Endothelial cell of umbilical vein (primary cell): ENCODE data around the gene RENBP. TPM values are rescaled to one million over a fixed set of nuclear protein-coding genes. Genes with fewer than 3 reads are reported as not detected.

Experiments
- BruUV-seq: library from RNA; stranded (reverse); fragments of 400-500 nt; replicated peaks from 2 replicates; lab custom pipeline; 2021; lab: Mats Ljungman, UMichigan
- CTCF ChIA-PET: fragments of 300-600, 350-600 bp; sonication (Branson Sonifier 250); formaldehyde crosslinking; loops from one replicate; lab custom pipeline; 2021; ENCODE audit warnings: antibody characterized with exemption, inconsistent platforms; lab: Charles Lee
- POLR2A ChIA-PET: fragments of 300-600, 350-600 bp; sonication (Branson Sonifier 250); formaldehyde crosslinking; loops from one replicate; lab custom pipeline; 2021; ENCODE audit warnings: antibody characterized with exemption, inconsistent platforms; lab: Charles Lee
- DNase-seq: peaks from one replicate; pipeline ENCODE4 v3.0.0-alpha.2; 2011; ENCODE audit warnings: low read depth, low spot score
- FAIRE-seq: peaks from 2 replicates; lab custom pipeline; 2011; peaks lifted over from hg19 to GRCh38; lab: Jason Lieb, UNC
- H2AFZ ChIP-seq: 2 replicates; pipeline ENCODE4 v1.6.0; 2012; ENCODE audit warnings: low read depth, low read length, control low read depth, inconsistent platforms
- H3K27ac ChIP-seq: 2 replicates; pipeline ENCODE4 v1.5.1; 2011; ENCODE audit warnings: low read depth, mild to moderate bottlenecking, control low read depth, low read length, moderate library complexity; ENCODE audit not compliant: insufficient read depth
- H3K27me3 ChIP-seq, 2 experiments: 2 replicates each; pipeline versions ENCODE4 v1.6.0 to v1.6.1; 2011; ENCODE audit warnings: low read length in 2 of 2, mixed read lengths in 1 of 2; ENCODE audit not compliant: control insufficient read depth in 2 of 2, insufficient read depth in 2 of 2
- H3K36me3 ChIP-seq, 2 experiments: 2 replicates in 1 of 2; 3 replicates in 1 of 2; pipeline ENCODE4 v1.5.1; 2011; ENCODE audit warnings: low read length in 2 of 2, mild to moderate bottlenecking in 1 of 2, moderate library complexity in 1 of 2; ENCODE audit not compliant: control insufficient read depth in 2 of 2, insufficient read depth in 2 of 2; ENCODE audit errors: extremely low read depth in 1 of 2
- H3K4me1 ChIP-seq: 3 replicates; pipeline ENCODE4 v1.5.1; 2011; ENCODE audit warnings: mild to moderate bottlenecking, low read length; ENCODE audit not compliant: control insufficient read depth, insufficient read depth; ENCODE audit errors: extremely low read depth
- H3K4me2 ChIP-seq: 2 replicates; pipeline ENCODE4 v1.6.1; 2011; ENCODE audit warnings: low read length, control low read depth, mixed read lengths; ENCODE audit not compliant: insufficient read depth
- H3K4me3 ChIP-seq, 3 experiments: fragments of 200-600 bp in 1 of 3; sonication (generic), shearing (Covaris generic) in 1 of 3; replicated peaks in 1 of 3; 2 replicates each; pipeline ENCODE4 v1.5.1; 2011 to 2016; ENCODE audit warnings: control low read depth in 3 of 3, low read length in 3 of 3, mild to moderate bottlenecking in 2 of 3, inconsistent platforms in 1 of 3, low read depth in 1 of 3, moderate library complexity in 1 of 3; ENCODE audit not compliant: insufficient read depth in 1 of 3
- H3K79me2 ChIP-seq: 2 replicates; pipeline ENCODE4 v1.6.0; 2012; ENCODE audit warnings: low read length, inconsistent platforms; ENCODE audit not compliant: control insufficient read depth, insufficient read depth
- H3K9ac ChIP-seq: replicated peaks from 2 replicates; pipeline ENCODE3; 2011; ENCODE audit warnings: low read length, control low read depth; ENCODE audit not compliant: insufficient read depth; ENCODE audit errors: extremely low read depth
- H3K9me1 ChIP-seq: replicated peaks from 3 replicates; pipeline ENCODE4 v1.6.0; 2011; ENCODE audit warnings: mild to moderate bottlenecking, low read length; ENCODE audit not compliant: control insufficient read depth, insufficient read depth; ENCODE audit errors: extremely low read depth
- H3K9me3 ChIP-seq: replicated peaks from 2 replicates; pipeline ENCODE4 v1.5.1; 2012; ENCODE audit warnings: low read length, inconsistent platforms; ENCODE audit not compliant: control insufficient read depth, insufficient read depth
- H4K20me1 ChIP-seq: replicated peaks from 2 replicates; pipeline ENCODE3; 2011; ENCODE audit warnings: mild to moderate bottlenecking, low read length; ENCODE audit not compliant: control insufficient read depth, insufficient read depth; ENCODE audit errors: extremely low read depth
- CTCF ChIP-seq, 2 donors: IDR thresholded peaks; 1 replicate in 1 of 2; 2 replicates in 1 of 2; pipeline ENCODE4 v1.5.1; 2011; ENCODE audit warnings: low read length in 2 of 2, mild to moderate bottlenecking in 2 of 2, moderate library complexity in 2 of 2, control low read depth in 1 of 2, inconsistent platforms in 1 of 2, low read depth in 1 of 2; ENCODE audit not compliant: insufficient read depth in 1 of 2; ENCODE audit errors: extremely low read depth in 1 of 2
- EZH2 ChIP-seq: IDR thresholded peaks from 2 replicates; pipeline ENCODE4 v1.6.1; 2012; ENCODE audit warnings: borderline replicate concordance, low read depth, mild to moderate bottlenecking, moderate library complexity, low read length, inconsistent platforms; ENCODE audit not compliant: severe bottlenecking
- FOS ChIP-seq: IDR thresholded peaks from 2 replicates; pipeline ENCODE4 v1.6.1; 2011; ENCODE audit warnings: mild to moderate bottlenecking, low read length, moderate library complexity, borderline replicate concordance; ENCODE audit not compliant: insufficient read depth
- GATA2 ChIP-seq: IDR thresholded peaks from 2 replicates; pipeline ENCODE4 v1.7.0; 2011; ENCODE audit warnings: low read depth, mild to moderate bottlenecking, moderate library complexity, mixed read lengths, low read length; ENCODE audit not compliant: insufficient read length, insufficient read depth
- JUN ChIP-seq: IDR thresholded peaks from 2 replicates; pipeline ENCODE4 v1.6.1; 2011; ENCODE audit warnings: borderline replicate concordance, low read depth; ENCODE audit not compliant: insufficient read length, insufficient read depth
- MAX ChIP-seq: IDR thresholded peaks from 2 replicates; pipeline ENCODE4 v1.6.1; 2011; ENCODE audit not compliant: insufficient read depth, insufficient read length
- MYC ChIP-seq: IDR thresholded peaks from one replicate; pipeline ENCODE4 v1.6.1; 2011; ENCODE audit warnings: mild to moderate bottlenecking, low read depth, low read length
- POLR2A ChIP-seq: IDR thresholded peaks from 2 replicates; pipeline ENCODE4 v1.6.1; 2012; ENCODE audit warnings: low read depth, mild to moderate bottlenecking, control low read depth, low read length
- POLR2AphosphoS5 ChIP-seq: IDR thresholded peaks from 2 replicates; pipeline ENCODE4 v1.6.1; 2012; ENCODE audit warnings: low read depth, mild to moderate bottlenecking, control low read depth, low read length, moderate library complexity; ENCODE audit not compliant: insufficient read depth
- dilution Hi-C: fragments of 300-500 bp; cut with MboI; formaldehyde crosslinking; loops from one replicate; pipeline ENCODE4 v1.15.0; 2019; ENCODE audit warnings: low sequenced_read_pairs; ENCODE audit not compliant: extremely low pct_ligation_motif_present
- intact Hi-C: fragments of 100-400 bp; cut with micrococcal nuclease; formaldehyde crosslinking; loops from one replicate; pipeline ENCODE4 v1.10.0; 2022
- polyA plus RNA-seq, 4 experiments: library from polyadenylated mRNA; depleted of rRNA in 3 of 4; stranded (reverse) in 3 of 4; unstranded in 1 of 4; fragments of >200 nt; gene quantifications; 2 replicates each; pipeline versions ENCODE4 v1.2.1 to v1.2.3, GENCODE V29; 2011 to 2012; ENCODE audit warnings: missing spikeins in 1 of 4
- total RNA-seq: library from RNA; stranded (reverse); gene quantifications from 2 replicates; pipeline ENCODE4 v1.2.3, GENCODE V29; 2021

Gene RENBP
- total and polyA plus RNA-seq, 2 donors (not counting 3 experiments of a cell fraction or from before 2014, with no cell fraction given): 8.0 to 16.0 TPM

GRCh38 chrX:153988493-153988892 lies 44.0 kb upstream of the RENBP start:
- Histone ChIP-seq H3K27ac (no peak overlapping the region), H3K4me3 (no peak overlapping the region), H2AFZ (no peak overlapping the region), H3K79me2 (no peaks in the 10 kb centered on the region), H3K9me3 (no peaks in the 10 kb centered on the region), H3K27me3 (no peaks in the 10 kb centered on the region), H4K20me1 (no peaks in the 10 kb centered on the region), H3K4me1 (peaks cover 10% of the 10 kb centered on the region), H3K9ac (no peak overlapping the region), H3K4me2 (no peak overlapping the region), H3K9me1 (no peaks in the 10 kb centered on the region), H3K36me3 (no peaks in the 10 kb centered on the region)
- CTCF ChIA-PET: interaction anchor here (0.6 kb wide), 1 partner anchor 72 kb away, joined by 3 read pairs; no protein-coding TSS in a partner anchor
- intact Hi-C loops: no loop called here
- FAIRE-seq: no peak
- POLR2A ChIA-PET: no interaction called here
- dilution Hi-C loops: no loop called here
- TF ChIP-seq MAX (no peak), GATA2 (no peak), MYC (no peak), POLR2A (no peak), EZH2 (no peak), POLR2AphosphoS5 (no peak), FOS (no peak), CTCF (IDR thresholded peaks at IDR 0.05; ENCODE audit: extremely low read depth in 1 of 2, insufficient read depth in 1 of 2, low read depth in 1 of 2, low read length in 2 of 2) (no peak), JUN (no peak)
- DNase-seq: no peak
- no TSS peak for BruUV-seq
